WTC11 (cell line): ENCODE measurements around the gene ABHD16B. TPM values are rescaled to one million over a fixed set of nuclear protein-coding genes. Genes with fewer than 3 reads are reported as not detected.

Experiments used
- ATAC-seq: fragments of 200-7000 bp; cut with Tn5 transposase; 2 replicates; pipeline ENCODE4 v1.10.0; 2021; ENCODE audit warnings: mild to moderate bottlenecking, moderate library complexity
- CTCF ChIA-PET: fragments of 300-600 bp; sonication (Branson Sonifier 250); formaldehyde crosslinking; loops from one replicate; lab custom pipeline; 2021; ENCODE audit warnings: antibody characterized with exemption; lab: Charles Lee
- POLR2A ChIA-PET: fragments of 350-600 bp; sonication (Branson Sonifier 250); formaldehyde crosslinking; loops from one replicate; lab custom pipeline; 2021; ENCODE audit warnings: antibody characterized with exemption; lab: Charles Lee
- DNase-seq: peaks from one replicate; pipeline ENCODE4 v3.0.0; 2021; ENCODE audit warnings: low spot score
- H3K27ac Mint-ChIP-seq: 2 replicates; pipeline ENCODE4 v1.8.0; 2021; ENCODE audit warnings: mixed read lengths
- H3K27me3 Mint-ChIP-seq: 2 replicates; pipeline ENCODE4 v1.8.0; 2021; ENCODE audit warnings: low read depth, mild to moderate bottlenecking, moderate library complexity, mixed read lengths
- H3K36me3 Mint-ChIP-seq: 2 replicates; pipeline ENCODE4 v1.8.0; 2021; ENCODE audit warnings: mixed read lengths
- H3K4me1 Mint-ChIP-seq: 2 replicates; pipeline ENCODE4 v1.8.0; 2022; ENCODE audit warnings: mixed read lengths
- H3K4me3 Mint-ChIP-seq: 2 replicates; pipeline ENCODE4 v1.8.0; 2021; ENCODE audit warnings: mild to moderate bottlenecking, moderate library complexity, mixed read lengths
- H3K9me3 Mint-ChIP-seq: 2 replicates; pipeline ENCODE4 v1.8.0; 2021; ENCODE audit warnings: mixed read lengths
- CREB1 ChIP-seq: sonication (generic); formaldehyde crosslinking; IDR thresholded peaks from 2 replicates; pipeline ENCODE4 v1.8.0; 2023; ENCODE audit warnings: mild to moderate bottlenecking, missing genetic modification reagents
- E2F1 ChIP-seq: sonication (generic); formaldehyde crosslinking; IDR thresholded peaks from 2 replicates; pipeline ENCODE4 v1.8.0; 2022; ENCODE audit warnings: mild to moderate bottlenecking, missing genetic modification reagents
- JAZF1 ChIP-seq: fragments of 250-450 bp; sonication (Bioruptor Pico); IDR thresholded peaks from 2 replicates; pipeline ENCODE4 v1.9.0; 2021; ENCODE audit warnings: moderate library complexity, mild to moderate bottlenecking, inconsistent platforms
- JUN ChIP-seq: sonication (generic); formaldehyde crosslinking; IDR thresholded peaks from 2 replicates; pipeline ENCODE4 v1.8.0; 2023; ENCODE audit warnings: mild to moderate bottlenecking, missing genetic modification reagents
- MLX ChIP-seq: sonication (generic); formaldehyde crosslinking; IDR thresholded peaks from 2 replicates; pipeline ENCODE4 v1.8.1; 2023; ENCODE audit warnings: mild to moderate bottlenecking, missing genetic modification reagents, moderate library complexity
- NFE2L1 ChIP-seq: sonication (generic); formaldehyde crosslinking; IDR thresholded peaks from 2 replicates; pipeline ENCODE4 v1.8.1; 2023; ENCODE audit warnings: missing genetic modification reagents
- ZSCAN18 ChIP-seq: fragments of 250-450 bp; sonication (Bioruptor Pico); IDR thresholded peaks from 2 replicates; pipeline ENCODE4 v2.1.2; 2022; ENCODE audit warnings: mild to moderate bottlenecking, moderate library complexity
- total RNA-seq: library from RNA; stranded (reverse); gene quantifications from 3 replicates; pipeline ENCODE4 v1.2.3, GENCODE V29; 2021
- TF ChIP-seq, protein P1 (sequence below): sonication (generic); formaldehyde crosslinking; IDR thresholded peaks from 2 replicates; pipeline ENCODE4 v1.8.0; 2023; ENCODE audit warnings: missing genetic modification reagents, mild to moderate bottlenecking, borderline replicate concordance
- TF ChIP-seq, protein P2 (sequence below): fragments of 250-450 bp; sonication (Bioruptor Pico); IDR thresholded peaks from 2 replicates; pipeline ENCODE4 v1.9.0; 2021; ENCODE audit warnings: mild to moderate bottlenecking, borderline replicate concordance
- TF ChIP-seq, protein P3 (sequence below): fragments of 250-450 bp; sonication (Bioruptor Pico); conservative IDR thresholded peaks from 2 replicates; pipeline ENCODE4 v1.9.0; 2021; ENCODE audit warnings: mild to moderate bottlenecking
- TF ChIP-seq, protein P4 (sequence below): sonication (generic); formaldehyde crosslinking; conservative IDR thresholded peaks from 2 replicates; pipeline ENCODE4 v1.8.1; 2023; ENCODE audit warnings: mild to moderate bottlenecking, low read depth, missing genetic modification reagents, moderate library complexity
- TF ChIP-seq, protein P5 (sequence below): sonication (generic); formaldehyde crosslinking; IDR thresholded peaks from 2 replicates; pipeline ENCODE4 v1.8.1; 2022; ENCODE audit warnings: mild to moderate bottlenecking, missing genetic modification reagents, moderate library complexity, borderline replicate concordance
- TF ChIP-seq, protein P6 (sequence below): sonication (generic); formaldehyde crosslinking; IDR thresholded peaks from 2 replicates; pipeline ENCODE4 v1.8.1; 2022; ENCODE audit warnings: low read depth, missing genetic modification reagents, borderline replicate concordance

Gene ABHD16B
- total RNA-seq, 1 experiment from 2014 or later = 0.11 TPM

DNA sequence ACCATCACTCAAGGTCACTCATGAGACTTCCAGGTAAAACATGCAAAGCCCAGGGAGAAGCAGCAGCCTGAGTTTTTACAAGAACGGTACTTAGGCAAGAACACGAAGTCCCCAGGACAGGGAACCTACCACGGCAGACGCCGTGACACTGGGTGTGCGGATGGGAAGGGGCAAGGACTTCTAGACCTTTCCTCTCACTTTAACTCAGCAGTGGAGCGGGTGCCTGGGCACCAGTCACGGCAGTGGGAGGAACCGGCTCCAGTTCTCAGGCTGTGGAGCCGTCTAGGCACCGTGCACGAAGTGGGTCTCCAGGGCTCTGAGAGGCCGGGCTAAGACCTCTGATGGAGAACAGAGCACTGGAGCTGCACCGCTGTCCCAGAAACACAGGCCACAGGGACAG lies 32.8 kb upstream of the ABHD16B start (continued):
- TF ChIP-seq MLX = no peak
- no peak for TF ChIP-seq ZSCAN18
- TF ChIP-seq CREB1 (CRISPR knock-in tag) = no peak
- no peak for TF ChIP-seq JUN
- TF ChIP-seq, protein P1, sequence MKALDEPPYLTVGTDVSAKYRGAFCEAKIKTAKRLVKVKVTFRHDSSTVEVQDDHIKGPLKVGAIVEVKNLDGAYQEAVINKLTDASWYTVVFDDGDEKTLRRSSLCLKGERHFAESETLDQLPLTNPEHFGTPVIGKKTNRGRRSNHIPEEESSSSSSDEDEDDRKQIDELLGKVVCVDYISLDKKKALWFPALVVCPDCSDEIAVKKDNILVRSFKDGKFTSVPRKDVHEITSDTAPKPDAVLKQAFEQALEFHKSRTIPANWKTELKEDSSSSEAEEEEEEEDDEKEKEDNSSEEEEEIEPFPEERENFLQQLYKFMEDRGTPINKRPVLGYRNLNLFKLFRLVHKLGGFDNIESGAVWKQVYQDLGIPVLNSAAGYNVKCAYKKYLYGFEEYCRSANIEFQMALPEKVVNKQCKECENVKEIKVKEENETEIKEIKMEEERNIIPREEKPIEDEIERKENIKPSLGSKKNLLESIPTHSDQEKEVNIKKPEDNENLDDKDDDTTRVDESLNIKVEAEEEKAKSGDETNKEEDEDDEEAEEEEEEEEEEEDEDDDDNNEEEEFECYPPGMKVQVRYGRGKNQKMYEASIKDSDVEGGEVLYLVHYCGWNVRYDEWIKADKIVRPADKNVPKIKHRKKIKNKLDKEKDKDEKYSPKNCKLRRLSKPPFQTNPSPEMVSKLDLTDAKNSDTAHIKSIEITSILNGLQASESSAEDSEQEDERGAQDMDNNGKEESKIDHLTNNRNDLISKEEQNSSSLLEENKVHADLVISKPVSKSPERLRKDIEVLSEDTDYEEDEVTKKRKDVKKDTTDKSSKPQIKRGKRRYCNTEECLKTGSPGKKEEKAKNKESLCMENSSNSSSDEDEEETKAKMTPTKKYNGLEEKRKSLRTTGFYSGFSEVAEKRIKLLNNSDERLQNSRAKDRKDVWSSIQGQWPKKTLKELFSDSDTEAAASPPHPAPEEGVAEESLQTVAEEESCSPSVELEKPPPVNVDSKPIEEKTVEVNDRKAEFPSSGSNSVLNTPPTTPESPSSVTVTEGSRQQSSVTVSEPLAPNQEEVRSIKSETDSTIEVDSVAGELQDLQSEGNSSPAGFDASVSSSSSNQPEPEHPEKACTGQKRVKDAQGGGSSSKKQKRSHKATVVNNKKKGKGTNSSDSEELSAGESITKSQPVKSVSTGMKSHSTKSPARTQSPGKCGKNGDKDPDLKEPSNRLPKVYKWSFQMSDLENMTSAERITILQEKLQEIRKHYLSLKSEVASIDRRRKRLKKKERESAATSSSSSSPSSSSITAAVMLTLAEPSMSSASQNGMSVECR (CRISPR knock-in tag) = no peak
- TF ChIP-seq, protein P2, sequence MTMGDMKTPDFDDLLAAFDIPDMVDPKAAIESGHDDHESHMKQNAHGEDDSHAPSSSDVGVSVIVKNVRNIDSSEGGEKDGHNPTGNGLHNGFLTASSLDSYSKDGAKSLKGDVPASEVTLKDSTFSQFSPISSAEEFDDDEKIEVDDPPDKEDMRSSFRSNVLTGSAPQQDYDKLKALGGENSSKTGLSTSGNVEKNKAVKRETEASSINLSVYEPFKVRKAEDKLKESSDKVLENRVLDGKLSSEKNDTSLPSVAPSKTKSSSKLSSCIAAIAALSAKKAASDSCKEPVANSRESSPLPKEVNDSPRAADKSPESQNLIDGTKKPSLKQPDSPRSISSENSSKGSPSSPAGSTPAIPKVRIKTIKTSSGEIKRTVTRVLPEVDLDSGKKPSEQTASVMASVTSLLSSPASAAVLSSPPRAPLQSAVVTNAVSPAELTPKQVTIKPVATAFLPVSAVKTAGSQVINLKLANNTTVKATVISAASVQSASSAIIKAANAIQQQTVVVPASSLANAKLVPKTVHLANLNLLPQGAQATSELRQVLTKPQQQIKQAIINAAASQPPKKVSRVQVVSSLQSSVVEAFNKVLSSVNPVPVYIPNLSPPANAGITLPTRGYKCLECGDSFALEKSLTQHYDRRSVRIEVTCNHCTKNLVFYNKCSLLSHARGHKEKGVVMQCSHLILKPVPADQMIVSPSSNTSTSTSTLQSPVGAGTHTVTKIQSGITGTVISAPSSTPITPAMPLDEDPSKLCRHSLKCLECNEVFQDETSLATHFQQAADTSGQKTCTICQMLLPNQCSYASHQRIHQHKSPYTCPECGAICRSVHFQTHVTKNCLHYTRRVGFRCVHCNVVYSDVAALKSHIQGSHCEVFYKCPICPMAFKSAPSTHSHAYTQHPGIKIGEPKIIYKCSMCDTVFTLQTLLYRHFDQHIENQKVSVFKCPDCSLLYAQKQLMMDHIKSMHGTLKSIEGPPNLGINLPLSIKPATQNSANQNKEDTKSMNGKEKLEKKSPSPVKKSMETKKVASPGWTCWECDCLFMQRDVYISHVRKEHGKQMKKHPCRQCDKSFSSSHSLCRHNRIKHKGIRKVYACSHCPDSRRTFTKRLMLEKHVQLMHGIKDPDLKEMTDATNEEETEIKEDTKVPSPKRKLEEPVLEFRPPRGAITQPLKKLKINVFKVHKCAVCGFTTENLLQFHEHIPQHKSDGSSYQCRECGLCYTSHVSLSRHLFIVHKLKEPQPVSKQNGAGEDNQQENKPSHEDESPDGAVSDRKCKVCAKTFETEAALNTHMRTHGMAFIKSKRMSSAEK = no peak
- no peak for TF ChIP-seq NFE2L1 (CRISPR knock-in tag)
- TF ChIP-seq, protein P3, sequence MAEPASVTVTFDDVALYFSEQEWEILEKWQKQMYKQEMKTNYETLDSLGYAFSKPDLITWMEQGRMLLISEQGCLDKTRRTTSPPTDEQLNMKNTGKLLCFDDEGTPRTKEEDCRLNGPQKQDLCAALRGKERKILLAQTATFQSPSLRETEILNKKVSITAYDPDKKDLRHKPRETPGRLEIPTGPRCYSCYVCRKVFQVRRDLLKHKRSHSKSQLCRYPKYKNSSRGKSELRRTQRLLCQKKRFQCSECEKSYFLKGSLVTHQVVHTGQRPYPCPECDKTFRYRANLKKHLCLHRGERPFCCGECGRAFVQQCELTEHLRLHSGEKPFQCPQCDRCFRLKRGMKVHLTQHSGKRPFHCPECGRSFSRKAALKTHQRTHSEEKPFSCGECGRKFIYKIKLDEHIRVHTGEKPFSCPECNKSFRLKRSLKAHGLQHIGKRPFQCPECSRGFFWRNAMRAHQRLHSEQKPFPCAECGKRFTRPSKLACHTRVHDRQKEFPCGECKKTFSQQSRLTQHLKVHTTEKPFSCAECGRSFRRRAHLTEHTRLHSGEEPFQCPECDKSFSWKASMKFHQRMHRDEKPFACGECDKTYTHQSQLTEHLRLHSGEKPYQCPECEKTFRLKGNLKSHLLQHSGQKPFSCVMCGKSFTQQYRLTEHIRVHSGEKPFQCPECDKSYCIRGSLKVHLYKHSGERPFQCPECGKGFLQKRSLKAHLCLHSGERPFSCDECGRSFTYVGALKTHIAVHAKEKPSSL = no peak
- TF ChIP-seq, protein P4, sequence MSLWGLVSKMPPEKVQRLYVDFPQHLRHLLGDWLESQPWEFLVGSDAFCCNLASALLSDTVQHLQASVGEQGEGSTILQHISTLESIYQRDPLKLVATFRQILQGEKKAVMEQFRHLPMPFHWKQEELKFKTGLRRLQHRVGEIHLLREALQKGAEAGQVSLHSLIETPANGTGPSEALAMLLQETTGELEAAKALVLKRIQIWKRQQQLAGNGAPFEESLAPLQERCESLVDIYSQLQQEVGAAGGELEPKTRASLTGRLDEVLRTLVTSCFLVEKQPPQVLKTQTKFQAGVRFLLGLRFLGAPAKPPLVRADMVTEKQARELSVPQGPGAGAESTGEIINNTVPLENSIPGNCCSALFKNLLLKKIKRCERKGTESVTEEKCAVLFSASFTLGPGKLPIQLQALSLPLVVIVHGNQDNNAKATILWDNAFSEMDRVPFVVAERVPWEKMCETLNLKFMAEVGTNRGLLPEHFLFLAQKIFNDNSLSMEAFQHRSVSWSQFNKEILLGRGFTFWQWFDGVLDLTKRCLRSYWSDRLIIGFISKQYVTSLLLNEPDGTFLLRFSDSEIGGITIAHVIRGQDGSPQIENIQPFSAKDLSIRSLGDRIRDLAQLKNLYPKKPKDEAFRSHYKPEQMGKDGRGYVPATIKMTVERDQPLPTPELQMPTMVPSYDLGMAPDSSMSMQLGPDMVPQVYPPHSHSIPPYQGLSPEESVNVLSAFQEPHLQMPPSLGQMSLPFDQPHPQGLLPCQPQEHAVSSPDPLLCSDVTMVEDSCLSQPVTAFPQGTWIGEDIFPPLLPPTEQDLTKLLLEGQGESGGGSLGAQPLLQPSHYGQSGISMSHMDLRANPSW (CRISPR knock-in tag) = no peak
- TF ChIP-seq JAZF1 (CRISPR knock-in tag) = no peak

GRCh38 chr20:63828951-63829350 lies 32.3 kb upstream of the ABHD16B start:
- peak overlapping the region; percentile 78 for H3K4me3 Mint-ChIP-seq
- H3K9me3 Mint-ChIP-seq = no peaks in the 10 kb centered on the region
- ATAC-seq (no peak), DNase-seq (no peak)
- TF ChIP-seq, protein P5, sequence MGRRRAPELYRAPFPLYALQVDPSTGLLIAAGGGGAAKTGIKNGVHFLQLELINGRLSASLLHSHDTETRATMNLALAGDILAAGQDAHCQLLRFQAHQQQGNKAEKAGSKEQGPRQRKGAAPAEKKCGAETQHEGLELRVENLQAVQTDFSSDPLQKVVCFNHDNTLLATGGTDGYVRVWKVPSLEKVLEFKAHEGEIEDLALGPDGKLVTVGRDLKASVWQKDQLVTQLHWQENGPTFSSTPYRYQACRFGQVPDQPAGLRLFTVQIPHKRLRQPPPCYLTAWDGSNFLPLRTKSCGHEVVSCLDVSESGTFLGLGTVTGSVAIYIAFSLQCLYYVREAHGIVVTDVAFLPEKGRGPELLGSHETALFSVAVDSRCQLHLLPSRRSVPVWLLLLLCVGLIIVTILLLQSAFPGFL (CRISPR knock-in tag) = no peak
- TF ChIP-seq E2F1 (CRISPR knock-in tag) = no peak
- TF ChIP-seq, protein P6, sequence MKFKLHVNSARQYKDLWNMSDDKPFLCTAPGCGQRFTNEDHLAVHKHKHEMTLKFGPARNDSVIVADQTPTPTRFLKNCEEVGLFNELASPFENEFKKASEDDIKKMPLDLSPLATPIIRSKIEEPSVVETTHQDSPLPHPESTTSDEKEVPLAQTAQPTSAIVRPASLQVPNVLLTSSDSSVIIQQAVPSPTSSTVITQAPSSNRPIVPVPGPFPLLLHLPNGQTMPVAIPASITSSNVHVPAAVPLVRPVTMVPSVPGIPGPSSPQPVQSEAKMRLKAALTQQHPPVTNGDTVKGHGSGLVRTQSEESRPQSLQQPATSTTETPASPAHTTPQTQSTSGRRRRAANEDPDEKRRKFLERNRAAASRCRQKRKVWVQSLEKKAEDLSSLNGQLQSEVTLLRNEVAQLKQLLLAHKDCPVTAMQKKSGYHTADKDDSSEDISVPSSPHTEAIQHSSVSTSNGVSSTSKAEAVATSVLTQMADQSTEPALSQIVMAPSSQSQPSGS (CRISPR knock-in tag) = no peak
- H3K27me3 Mint-ChIP-seq = peaks cover 40% of the 10 kb centered on the region
- CTCF ChIA-PET = interaction anchor here (1.0 to 2.7 kb wide), 2 partner anchors 12 to 54 kb away, joined by 3 to 9 read pairs; no protein-coding TSS in a partner anchor
- POLR2A ChIA-PET = no interaction called here
- H3K27ac Mint-ChIP-seq = no peak overlapping the region
- peaks cover 31% of the 10 kb centered on the region for H3K4me1 Mint-ChIP-seq
- H3K36me3 Mint-ChIP-seq = no peaks in the 10 kb centered on the region
